HG02798 (cell line): ENCODE results near the gene TNKS2.
"Not testable (repeated sequence)": the region's sequence is repeated elsewhere in the genome, so short reads cannot be mapped to it uniquely, and the experiment has no call there.

Experiments
- ATAC-seq: cut with Tn5 transposase; IDR thresholded peaks from one replicate; pipeline ENCODE4 v1.9.1; 2021; ENCODE audit warnings: mild to moderate bottlenecking; ENCODE audit not compliant: unreplicated experiment, poor library complexity

The TNKS2 gene

GRCh38 chr10:91797874-91798648 is at the start of gene TNKS2:
TNKS2 (plus strand) TSS chr10:91798426; CDS start chr10:91798691, 265 bp downstream.
- ATAC-seq, result peak; percentile 86

- not testable (repeated sequence) for ATAC-seq
Observed at GRCh38 chr10:91749592-91749991, 48.6 kb upstream of the TNKS2 start.

GRCh38 chr10:91756286-91756685 is 41.9 kb upstream of the TNKS2 start:
- ATAC-seq, result no peak

GRCh38 chr10:91758303-91759146 is 39.7 kb upstream of the TNKS2 start:
- no peak for ATAC-seq

- ATAC-seq, result no peak
Observed at GRCh38 chr10:91759581-91759986, 38.6 kb upstream of the TNKS2 start.

- ATAC-seq, result no peak
Observed at GRCh38 chr10:91761721-91762120, 36.5 kb upstream of the TNKS2 start.

GRCh38 chr10:91762878-91763277 is 35.3 kb upstream of the TNKS2 start:
- ATAC-seq, result no peak

- ATAC-seq, result no peak
Observed at GRCh38 chr10:91766676-91767075, 31.6 kb upstream of the TNKS2 start.

- no peak for ATAC-seq
Observed at GRCh38 chr10:91768123-91768522, 30.1 kb upstream of the TNKS2 start.

- ATAC-seq, result no peak
Observed at GRCh38 chr10:91771907-91772306, 26.3 kb upstream of the TNKS2 start.

GRCh38 chr10:91772461-91772860 is 25.8 kb upstream of the TNKS2 start:
- ATAC-seq, result no peak

GRCh38 chr10:91772869-91773268 is 25.4 kb upstream of the TNKS2 start:
- ATAC-seq, result no peak

GRCh38 chr10:91774571-91774970 is 23.7 kb upstream of the TNKS2 start:
- ATAC-seq, result no peak

GRCh38 chr10:91775731-91776130 is 22.5 kb upstream of the TNKS2 start:
- ATAC-seq, result no peak

- no peak for ATAC-seq
Observed at GRCh38 chr10:91776266-91776665, 22.0 kb upstream of the TNKS2 start.

GRCh38 chr10:91778485-91778884 is 19.7 kb upstream of the TNKS2 start:
- ATAC-seq, result no peak

- no peak for ATAC-seq
Observed at GRCh38 chr10:91779011-91779605, 19.1 kb upstream of the TNKS2 start.

- ATAC-seq, result no peak
Observed at GRCh38 chr10:91782539-91782938, 15.7 kb upstream of the TNKS2 start.

- no peak for ATAC-seq
Observed at GRCh38 chr10:91785830-91786229, 12.4 kb upstream of the TNKS2 start.

GRCh38 chr10:91787258-91787657 is 11.0 kb upstream of the TNKS2 start:
- no peak for ATAC-seq

- ATAC-seq, result no peak
Observed at GRCh38 chr10:91787810-91788209, 10.4 kb upstream of the TNKS2 start.
